SK-N-SH (cell line): Measurements from ENCODE around the gene NTRK3.

Source experiments
- EP300 ChIP-seq, 2 experiments: IDR thresholded peaks; 2 replicates each; pipeline versions ENCODE4 v1.4.0 to v1.6.1; 2012; ENCODE audit warnings: borderline replicate concordance in 1 of 2, low read depth in 1 of 2, low read length in 1 of 2
- EZH2phosphoT487 ChIP-seq: fragments of 200-600 bp; sonication (generic); IDR thresholded peaks from 2 replicates; pipeline ENCODE4 v1.6.1; 2017; ENCODE audit warnings: low read depth, mixed run types, mild to moderate bottlenecking, antibody characterized with exemption, moderate library complexity, borderline replicate concordance
- FOSL2 ChIP-seq: IDR thresholded peaks from 2 replicates; pipeline ENCODE4 v1.4.0; 2012; ENCODE audit warnings: low read depth, mild to moderate bottlenecking, moderate library complexity, borderline replicate concordance
- FOXJ3 ChIP-seq: sonication (generic); formaldehyde crosslinking; IDR thresholded peaks from 2 replicates; pipeline ENCODE4 v1.5.1; 2020; ENCODE audit warnings: mild to moderate bottlenecking, missing genetic modification reagents
- GATA2 ChIP-seq: sonication (generic); formaldehyde crosslinking; IDR thresholded peaks from 2 replicates; pipeline ENCODE4 v1.5.0; 2020; ENCODE audit warnings: mild to moderate bottlenecking, missing genetic modification reagents
- MXI1 ChIP-seq: IDR thresholded peaks from 2 replicates; pipeline ENCODE4 v1.6.1; 2012; ENCODE audit warnings: mild to moderate bottlenecking, low read depth, low read length, improper control_type of control experiment
- POLR2AphosphoS5 ChIP-seq: IDR thresholded peaks from 2 replicates; pipeline ENCODE4 v1.6.1; 2012; ENCODE audit warnings: low read depth, low read length
- RAD21 ChIP-seq: IDR thresholded peaks from 2 replicates; pipeline ENCODE4 v1.6.1; 2012; ENCODE audit warnings: mild to moderate bottlenecking, low read length
- RCOR1 ChIP-seq: fragments of 150-350 bp; IDR thresholded peaks from 2 replicates; pipeline ENCODE4 v1.6.1; 2017; ENCODE audit warnings: antibody characterized with exemption, low read length
- YY1 ChIP-seq: IDR thresholded peaks from 2 replicates; pipeline ENCODE4 v1.4.0; 2012; ENCODE audit warnings: low read depth, mild to moderate bottlenecking
- TF ChIP-seq, protein P1 (sequence below): fragments of 200-600 bp; sonication (generic); IDR thresholded peaks from 2 replicates; pipeline ENCODE4 v1.6.1; 2017; ENCODE audit warnings: antibody characterized with exemption, mild to moderate bottlenecking, moderate library complexity
- TF ChIP-seq, protein P2 (sequence below): fragments of 150-350 bp; IDR thresholded peaks from 2 replicates; pipeline ENCODE4 v1.6.1; 2017; ENCODE audit warnings: antibody characterized with exemption, low read length, low read depth, borderline replicate concordance
- TF ChIP-seq, protein P3 (sequence below): IDR thresholded peaks from 2 replicates; pipeline ENCODE4 v1.4.0; 2012; ENCODE audit warnings: low read depth, borderline replicate concordance

DNA sequence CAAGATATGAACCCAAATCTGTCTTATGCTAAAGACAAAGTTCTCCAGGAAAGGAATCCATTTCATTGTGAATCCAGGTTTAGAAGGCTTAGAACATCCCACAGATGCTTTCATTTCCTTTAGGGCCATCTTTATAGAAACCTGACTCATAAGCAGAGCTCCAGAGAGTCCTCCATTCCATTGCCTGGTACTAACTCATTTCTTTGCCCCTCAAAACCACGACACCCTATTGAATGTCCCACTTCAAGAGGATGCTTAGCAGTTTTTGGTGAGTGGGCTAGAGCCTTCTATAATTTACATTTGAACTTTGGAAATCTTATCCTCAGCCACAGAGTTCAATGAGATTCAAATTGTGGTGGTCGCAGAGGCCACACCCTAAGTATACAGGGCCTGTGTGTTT is 325.0 kb downstream of the NTRK3 start:
- TF ChIP-seq FOXJ3 (no peak), YY1 (no peak), GATA2 (CRISPR knock-in tag) (no peak), RCOR1 (no peak), EZH2phosphoT487 (no peak), EP300 (IDR thresholded peaks at IDR 0.05; ENCODE audit: borderline replicate concordance in 1 of 2, low read depth in 1 of 2, low read length in 1 of 2) (no peak), FOSL2 (no peak), MXI1 (no peak), POLR2AphosphoS5 (no peak), RAD21 (no peak)
- TF ChIP-seq, protein P1, sequence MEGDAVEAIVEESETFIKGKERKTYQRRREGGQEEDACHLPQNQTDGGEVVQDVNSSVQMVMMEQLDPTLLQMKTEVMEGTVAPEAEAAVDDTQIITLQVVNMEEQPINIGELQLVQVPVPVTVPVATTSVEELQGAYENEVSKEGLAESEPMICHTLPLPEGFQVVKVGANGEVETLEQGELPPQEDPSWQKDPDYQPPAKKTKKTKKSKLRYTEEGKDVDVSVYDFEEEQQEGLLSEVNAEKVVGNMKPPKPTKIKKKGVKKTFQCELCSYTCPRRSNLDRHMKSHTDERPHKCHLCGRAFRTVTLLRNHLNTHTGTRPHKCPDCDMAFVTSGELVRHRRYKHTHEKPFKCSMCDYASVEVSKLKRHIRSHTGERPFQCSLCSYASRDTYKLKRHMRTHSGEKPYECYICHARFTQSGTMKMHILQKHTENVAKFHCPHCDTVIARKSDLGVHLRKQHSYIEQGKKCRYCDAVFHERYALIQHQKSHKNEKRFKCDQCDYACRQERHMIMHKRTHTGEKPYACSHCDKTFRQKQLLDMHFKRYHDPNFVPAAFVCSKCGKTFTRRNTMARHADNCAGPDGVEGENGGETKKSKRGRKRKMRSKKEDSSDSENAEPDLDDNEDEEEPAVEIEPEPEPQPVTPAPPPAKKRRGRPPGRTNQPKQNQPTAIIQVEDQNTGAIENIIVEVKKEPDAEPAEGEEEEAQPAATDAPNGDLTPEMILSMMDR = no peak
- TF ChIP-seq, protein P2, sequence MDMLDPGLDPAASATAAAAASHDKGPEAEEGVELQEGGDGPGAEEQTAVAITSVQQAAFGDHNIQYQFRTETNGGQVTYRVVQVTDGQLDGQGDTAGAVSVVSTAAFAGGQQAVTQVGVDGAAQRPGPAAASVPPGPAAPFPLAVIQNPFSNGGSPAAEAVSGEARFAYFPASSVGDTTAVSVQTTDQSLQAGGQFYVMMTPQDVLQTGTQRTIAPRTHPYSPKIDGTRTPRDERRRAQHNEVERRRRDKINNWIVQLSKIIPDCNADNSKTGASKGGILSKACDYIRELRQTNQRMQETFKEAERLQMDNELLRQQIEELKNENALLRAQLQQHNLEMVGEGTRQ = no peak
- TF ChIP-seq, protein P3, sequence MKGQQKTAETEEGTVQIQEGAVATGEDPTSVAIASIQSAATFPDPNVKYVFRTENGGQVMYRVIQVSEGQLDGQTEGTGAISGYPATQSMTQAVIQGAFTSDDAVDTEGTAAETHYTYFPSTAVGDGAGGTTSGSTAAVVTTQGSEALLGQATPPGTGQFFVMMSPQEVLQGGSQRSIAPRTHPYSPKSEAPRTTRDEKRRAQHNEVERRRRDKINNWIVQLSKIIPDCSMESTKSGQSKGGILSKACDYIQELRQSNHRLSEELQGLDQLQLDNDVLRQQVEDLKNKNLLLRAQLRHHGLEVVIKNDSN = no peak
